ENCODE results near the gene CD300E. TPM values are rescaled to one million over a fixed set of nuclear protein-coding genes. Genes with fewer than 3 reads are reported as not detected.

Gene CD300E
- total RNA-seq, 1 donor from 2014 or later = not detected

DNA sequence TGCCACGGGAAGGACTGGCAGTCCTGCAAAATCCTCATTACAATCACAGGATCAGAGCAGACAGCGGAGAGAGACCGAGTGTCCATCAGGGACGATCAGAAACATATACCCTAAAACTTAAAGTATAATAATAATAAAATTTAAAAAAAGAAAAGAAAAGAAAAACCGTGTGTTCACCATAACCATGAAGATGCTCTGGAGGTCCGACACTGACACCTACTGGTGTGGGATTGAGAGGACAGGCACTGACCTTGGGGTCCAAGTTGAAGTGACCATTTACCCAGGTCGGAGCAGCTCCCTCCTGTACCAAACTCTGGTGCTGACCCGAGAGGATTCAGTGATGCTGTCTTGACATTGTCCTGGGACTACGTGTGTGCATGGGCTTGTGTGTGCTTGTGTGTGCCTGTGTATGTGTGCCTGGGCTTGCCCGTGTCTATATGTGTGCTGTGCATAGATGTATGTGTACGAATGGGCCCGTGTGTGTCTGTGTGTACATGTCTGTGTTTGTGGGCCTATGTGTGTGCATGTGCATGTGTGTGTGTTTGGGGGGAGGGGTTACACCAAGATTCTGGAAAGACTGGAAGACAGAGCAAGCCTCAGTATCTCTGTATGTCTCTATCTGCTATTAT lies 21.5 kb downstream of the CD300E start:
- no peak for DNase-seq (ENCODE audit: low read depth)
- peak; percentile 84 for TF ChIP-seq CTCF (conservative IDR thresholded peaks at IDR 0.05; ENCODE audit: low read depth, low read length)
- H3K4me3 ChIP-seq (ENCODE audit: low read depth, low read length) = no peak overlapping the region

DNA sequence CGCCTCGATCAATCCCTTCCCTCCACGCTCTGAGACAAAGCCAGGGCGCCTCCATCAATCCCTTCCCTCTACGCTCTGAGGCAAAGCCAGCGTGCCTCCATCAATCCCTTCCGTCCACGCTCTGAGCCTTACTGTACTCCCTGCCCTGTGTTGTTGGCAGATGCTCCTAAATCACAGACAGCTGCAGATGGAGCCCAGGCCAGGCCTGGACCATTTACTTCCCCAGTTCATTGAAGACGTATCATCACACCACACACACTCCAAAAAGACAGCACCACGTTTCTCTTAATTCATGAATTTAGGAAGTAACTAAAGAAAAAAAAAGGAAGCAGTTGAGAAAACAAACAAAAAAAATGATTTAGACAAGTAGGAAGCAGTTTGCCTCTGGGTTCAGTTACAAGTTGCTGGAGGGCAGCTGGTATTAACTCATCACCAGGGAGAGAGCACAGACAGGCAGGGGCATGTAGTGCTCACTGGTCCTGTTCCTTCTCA lies 24.0 kb downstream of the CD300E start:
- no peak for TF ChIP-seq CTCF (conservative IDR thresholded peaks at IDR 0.05; ENCODE audit: low read depth, low read length)
- H3K4me3 ChIP-seq (ENCODE audit: low read depth, low read length) = no peak overlapping the region
- DNase-seq (ENCODE audit: low read depth) = no peak

DNA sequence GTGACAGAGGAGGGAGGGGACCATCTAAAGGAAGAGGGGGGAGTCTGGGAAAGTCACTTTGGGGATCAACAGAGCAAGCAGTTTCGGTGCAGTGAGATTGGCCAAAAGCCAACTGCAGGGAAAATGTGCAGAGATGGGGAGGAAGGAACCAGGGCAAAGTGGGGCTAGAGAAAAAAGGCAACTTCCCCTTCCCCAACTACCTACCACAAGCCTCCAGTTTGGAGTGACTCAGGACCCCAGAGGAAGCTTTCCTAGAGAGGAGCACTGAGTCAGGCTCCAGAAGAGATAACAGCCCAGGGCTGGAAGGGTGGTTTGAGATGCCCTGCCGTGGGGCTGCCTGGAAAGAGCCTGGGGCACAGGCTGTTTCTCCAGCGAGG lies 24.5 kb downstream of the CD300E start:
- no peak for TF ChIP-seq CTCF (conservative IDR thresholded peaks at IDR 0.05; ENCODE audit: low read depth, low read length)
- H3K4me3 ChIP-seq (ENCODE audit: low read depth, low read length) = no peak overlapping the region
- DNase-seq (ENCODE audit: low read depth) = no peak

DNA sequence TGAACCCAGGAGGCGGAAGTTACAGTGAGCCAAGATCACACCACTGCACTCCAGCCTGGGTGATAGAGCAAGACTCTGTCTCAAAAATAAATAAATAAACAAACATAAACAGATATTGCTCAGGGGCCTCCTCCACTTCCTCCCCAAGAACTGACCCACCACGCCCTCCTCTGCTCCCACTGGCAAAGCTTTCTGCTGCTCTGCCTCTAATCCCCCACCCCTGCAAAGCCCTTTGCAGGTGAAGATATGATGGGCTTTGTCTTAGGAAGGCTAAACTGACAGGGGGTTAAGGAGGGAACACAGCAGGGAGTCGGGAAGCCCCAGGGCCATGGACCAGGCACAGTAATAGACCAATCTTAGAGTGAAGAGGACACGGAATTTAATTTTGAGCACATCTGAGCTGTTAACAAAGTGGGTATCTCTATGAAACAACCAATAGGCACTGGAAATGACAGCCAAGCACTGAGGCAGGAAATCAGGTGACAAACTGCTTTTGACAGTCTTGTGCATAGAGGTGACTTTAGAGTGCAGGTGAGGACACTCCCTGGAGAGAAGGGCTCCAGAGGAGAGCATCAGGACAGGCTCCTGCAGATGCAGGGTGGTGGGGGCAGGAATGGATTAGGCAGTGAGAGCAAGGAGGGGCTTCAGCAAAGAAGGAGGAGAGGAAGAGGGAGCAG lies 25.1 kb downstream of the CD300E start:
- no peak for TF ChIP-seq CTCF (conservative IDR thresholded peaks at IDR 0.05; ENCODE audit: low read depth, low read length)
- no peak for DNase-seq (ENCODE audit: low read depth)
- H3K4me3 ChIP-seq (ENCODE audit: low read depth, low read length) = no peak overlapping the region

- TF ChIP-seq CTCF (conservative IDR thresholded peaks at IDR 0.05; ENCODE audit: low read depth, low read length) = no peak
- H3K4me3 ChIP-seq (ENCODE audit: low read depth, low read length) = no peak overlapping the region
Observed at GRCh38 chr17:74597069-74597790, 26.3 kb downstream of the CD300E start.

DNA sequence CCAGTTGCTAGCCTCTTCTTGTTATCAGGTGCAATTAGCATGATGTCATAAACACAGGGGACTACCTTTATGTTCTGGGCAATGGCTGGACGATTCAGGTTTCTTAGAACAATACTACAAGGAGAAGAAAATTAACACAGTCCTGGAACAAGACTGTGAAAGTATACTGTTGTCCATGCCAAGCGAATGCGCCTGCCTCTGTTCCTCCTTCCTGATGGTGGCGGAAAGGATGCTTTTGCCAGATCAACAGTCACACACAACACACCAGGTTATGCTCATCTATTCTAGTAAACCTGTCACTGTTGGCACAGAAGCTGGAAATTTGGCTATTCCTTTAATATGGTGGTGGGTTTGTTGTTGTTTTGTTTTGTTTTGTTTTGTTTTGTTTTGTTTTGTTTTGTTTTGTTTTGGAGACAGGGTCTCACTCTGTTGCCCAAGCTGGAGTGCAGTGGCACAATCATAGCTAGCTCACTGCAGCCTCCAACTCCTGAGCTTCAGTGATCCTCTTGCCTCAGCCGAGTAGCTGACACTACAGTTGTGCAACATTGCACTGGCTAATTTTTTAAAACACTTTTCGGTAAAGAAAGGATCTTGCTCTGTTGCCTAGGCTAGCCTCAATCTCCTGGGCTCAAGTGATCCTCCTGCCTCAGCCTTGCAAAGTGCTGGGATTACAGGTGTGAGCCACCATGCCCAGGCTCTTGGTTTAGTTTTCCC lies 28.3 kb downstream of the CD300E start:
- no peak for TF ChIP-seq CTCF (conservative IDR thresholded peaks at IDR 0.05; ENCODE audit: low read depth, low read length)
- H3K4me3 ChIP-seq (ENCODE audit: low read depth, low read length) = no peak overlapping the region
- DNase-seq (ENCODE audit: low read depth) = no peak

More at GRCh38 chr17:74597069-74597790, 26.3 kb downstream of the CD300E start:
- no peak for DNase-seq (ENCODE audit: low read depth)

Measured in epithelial cell of proximal tubule (primary cell).